Measurements from ENCODE around the gene PDGFB. TPM values are rescaled to one million over a fixed set of nuclear protein-coding genes. Genes with fewer than 3 reads are reported as not detected.

The PDGFB gene
- total RNA-seq, 1 experiment from 2014 or later: 4.1 TPM

DNA sequence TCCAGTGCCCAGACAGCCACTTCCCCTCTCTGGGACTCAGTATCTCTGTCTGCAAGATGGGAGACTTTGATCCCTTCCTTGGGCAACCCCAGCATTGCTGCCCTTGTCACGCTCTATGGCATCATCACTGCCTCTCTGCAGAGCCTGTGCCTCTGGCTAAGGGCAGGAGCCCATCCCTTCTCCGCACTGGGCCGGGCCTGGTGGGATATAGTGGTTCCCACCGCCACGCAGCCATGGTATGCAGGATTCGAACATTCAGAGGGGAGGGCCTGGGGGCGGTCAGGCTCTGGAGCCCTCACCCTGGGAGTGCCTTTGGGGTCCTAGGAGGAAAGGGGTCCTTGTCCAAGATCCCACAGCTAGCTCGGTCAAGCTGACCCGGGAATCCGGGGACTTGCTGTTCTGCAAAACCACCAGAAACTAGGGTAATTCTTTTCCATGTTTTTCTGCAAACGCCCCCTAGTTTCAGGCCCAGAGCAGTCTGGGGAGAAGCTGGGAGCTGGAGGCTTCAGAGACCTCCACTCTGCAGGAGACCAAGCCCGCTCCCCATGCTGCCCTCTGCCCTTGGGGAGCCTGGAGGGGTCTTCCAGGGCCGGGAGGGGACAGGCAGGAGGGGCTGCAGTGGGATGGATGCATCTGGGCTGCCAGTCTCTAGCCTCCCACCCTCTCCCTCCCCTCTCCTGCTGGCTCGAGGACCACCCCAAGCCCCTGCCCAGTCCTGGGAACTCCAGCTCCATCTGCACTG, 67.9 kb downstream of the PDGFB start:
- no peak for DNase-seq (ENCODE audit: low read depth)

- DNase-seq (ENCODE audit: low read depth): peak; percentile 89
Measured at GRCh38 chr22:39176143-39176713, 68.6 kb downstream of the PDGFB start.

- peak; percentile 50 for DNase-seq (ENCODE audit: low read depth)
Measured at GRCh38 chr22:39175353-39176142, 69.2 kb downstream of the PDGFB start.

DNA sequence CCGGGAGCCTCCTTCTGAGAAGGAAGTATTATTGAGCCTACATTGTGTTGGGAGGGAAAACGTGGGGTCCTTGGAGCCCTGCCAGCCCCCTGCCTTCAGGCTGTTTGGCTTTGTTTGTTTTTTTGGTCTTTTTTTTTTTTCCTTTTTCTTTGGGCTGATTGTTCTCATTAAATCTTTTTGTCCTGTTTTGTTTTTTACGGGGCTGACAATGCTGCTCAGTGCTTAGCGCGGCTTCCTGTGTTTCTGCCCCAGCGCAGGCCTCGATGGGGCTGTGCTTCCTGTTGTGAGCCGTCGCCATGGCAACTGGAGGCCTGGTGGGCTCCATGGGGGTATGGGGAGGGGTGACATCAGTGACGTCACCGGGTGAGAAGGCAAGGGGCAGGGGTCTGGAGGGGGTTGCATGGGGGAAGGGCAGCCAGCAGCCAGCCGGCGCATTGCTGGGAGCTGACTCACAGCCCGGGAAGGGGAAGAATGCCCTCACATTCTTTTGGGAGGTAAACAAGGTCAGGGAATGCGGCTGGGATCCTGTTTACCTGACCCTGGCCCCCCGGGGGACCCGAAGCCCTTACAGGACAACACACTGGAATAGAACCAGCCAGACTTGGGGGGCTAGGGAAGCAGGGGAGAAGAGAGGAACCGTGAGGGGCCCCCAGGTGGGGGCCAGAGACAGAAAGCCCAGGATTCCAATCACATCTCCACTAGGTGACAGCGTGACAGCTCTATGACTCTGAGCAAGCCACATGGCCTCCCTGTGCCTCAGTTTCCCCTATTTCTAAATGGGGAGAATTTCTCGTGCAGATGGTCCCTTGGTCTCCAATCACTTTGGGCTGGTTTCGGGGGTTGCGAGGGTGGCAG, 70.1 kb downstream of the PDGFB start:
- peak; percentile 90 for DNase-seq (ENCODE audit: low read depth)

DNA sequence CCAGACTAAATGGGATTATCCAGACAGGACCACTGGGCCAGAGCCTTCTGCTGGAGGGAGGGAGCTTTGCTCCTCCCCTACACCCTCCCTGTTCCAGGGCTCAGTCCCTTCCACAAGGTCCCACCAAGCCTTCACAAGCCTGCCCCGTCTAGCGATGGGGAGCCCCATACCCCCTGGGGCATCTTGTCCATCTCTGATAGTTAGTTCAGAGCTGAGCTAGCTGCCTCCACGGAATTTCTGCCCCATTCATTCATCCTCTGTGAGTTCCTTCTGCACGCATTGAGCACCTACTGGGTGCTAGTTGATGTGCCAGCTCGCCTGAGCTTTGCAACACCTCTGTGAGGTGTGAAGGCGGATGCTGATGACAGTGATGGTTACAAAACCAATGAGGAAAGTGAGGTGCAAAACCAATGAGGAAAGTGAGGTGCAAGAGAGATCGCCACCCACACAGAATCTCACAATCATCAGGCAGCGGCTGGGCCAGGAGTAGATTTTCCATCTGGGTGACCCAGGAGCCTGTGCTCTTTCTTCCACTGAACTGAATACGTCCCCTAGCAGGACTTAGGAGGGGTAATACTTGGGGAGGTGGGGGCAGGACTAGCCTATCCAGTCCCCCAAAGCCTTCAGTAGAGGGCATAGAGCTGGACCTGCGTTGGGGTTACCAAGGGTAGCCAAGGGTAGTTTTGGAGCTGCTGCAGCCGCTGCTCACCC, 70.8 kb downstream of the PDGFB start:
- no peak for DNase-seq (ENCODE audit: low read depth)

Other genes starting within 250 kb of the PDGFB start
- gene APOBEC3C, start 230.7 kb downstream of the PDGFB start, total RNA-seq (2014; rRNA removed): 13.5 and 14.0 TPM in 2 replicates
- 0.11 TPM in 1 of 2 replicates, not detected in the other for gene APOBEC3D, start 223.9 kb downstream of the PDGFB start, total RNA-seq (2014; rRNA removed)
- 0.38 and 3.8 TPM in 2 replicates for gene APOBEC3F, start 204.1 kb downstream of the PDGFB start, total RNA-seq (2014; rRNA removed)
- 4.2 and 6.1 TPM in 2 replicates for gene APOBEC3G, start 167.7 kb downstream of the PDGFB start, total RNA-seq (2014; rRNA removed)
- gene APOBEC3H, start 147.7 kb downstream of the PDGFB start, total RNA-seq (2014; rRNA removed): 0.26 and 0.63 TPM in 2 replicates
- gene CBX7, start 92.3 kb downstream of the PDGFB start, total RNA-seq (2014; rRNA removed): 1.3 and 3.3 TPM in 2 replicates
- gene RPL3, start 74.6 kb upstream of the PDGFB start, total RNA-seq (2014; rRNA removed): 1,098 and 1,908 TPM in 2 replicates
- 0.45 and 4.0 TPM in 2 replicates for gene SYNGR1, start 105.0 kb upstream of the PDGFB start, total RNA-seq (2014; rRNA removed)
- gene TAB1, start 154.8 kb upstream of the PDGFB start, total RNA-seq (2014; rRNA removed): 14.8 and 16.2 TPM in 2 replicates
- under 0.01 TPM in 1 of 2 replicates, not detected in the other for gene MGAT3, start 212.0 kb upstream of the PDGFB start, total RNA-seq (2014; rRNA removed)